HS-27A (cell line): Measurements from ENCODE around the gene POLR3A.

ENCODE experiments used
- DNase-seq: peaks from one replicate; pipeline ENCODE4 v3.0.0-alpha.2; 2012; ENCODE audit warnings: low read depth, missing footprints

Gene POLR3A

DNA sequence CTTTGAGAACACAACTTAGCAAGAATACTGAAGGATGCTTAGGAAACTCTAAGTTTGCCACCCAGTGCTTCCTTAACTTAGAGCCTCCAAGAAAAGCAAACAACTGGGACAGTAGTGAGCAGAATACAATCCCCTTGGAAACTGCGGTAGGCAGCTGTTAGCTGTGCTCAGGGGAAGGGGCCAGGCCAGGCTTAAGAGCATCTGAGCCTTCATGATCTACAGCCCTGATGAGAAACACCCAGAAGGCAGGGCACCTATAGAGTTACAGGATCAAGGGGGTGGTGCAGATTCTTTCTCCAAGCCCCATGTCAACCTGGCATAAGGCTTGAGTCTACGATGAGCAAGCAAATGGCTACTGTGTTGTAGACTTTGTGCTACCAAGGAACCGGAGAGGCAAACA lies 51.4 kb downstream of the POLR3A start:
- DNase-seq = no peak

DNA sequence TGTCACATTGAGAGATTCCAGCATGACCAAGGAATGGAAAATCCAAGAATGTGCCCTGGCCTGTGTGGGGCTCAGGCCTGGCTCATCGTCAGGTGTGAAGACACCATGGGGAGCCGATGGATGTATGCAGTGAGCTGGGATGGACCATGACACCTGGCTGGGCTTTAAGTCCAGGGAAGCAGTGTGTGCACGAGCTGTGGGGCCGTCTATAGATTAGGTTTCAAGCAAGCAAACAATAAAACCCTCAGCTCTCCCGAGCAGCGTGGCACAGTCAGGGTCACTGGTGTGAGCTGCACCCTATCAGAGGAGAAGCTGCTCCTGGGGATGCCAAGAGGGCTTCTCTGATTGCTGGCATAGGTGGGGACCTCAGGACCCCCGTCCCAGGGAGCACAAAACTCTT lies 52.3 kb downstream of the POLR3A start:
- DNase-seq = no peak

GRCh38 chr10:77975086-77975666 lies 54.1 kb downstream of the POLR3A start:
- DNase-seq = no peak

- DNase-seq = no peak
These were observed 54.8 kb downstream of the POLR3A start for GRCh38 chr10:77974396-77975074.

- DNase-seq = no peak
These were observed 56.0 kb downstream of the POLR3A start for GRCh38 chr10:77973276-77973675.

- DNase-seq = no peak
These were observed 57.2 kb downstream of the POLR3A start for GRCh38 chr10:77972148-77972547.

GRCh38 chr10:77971804-77972144 lies 57.5 kb downstream of the POLR3A start:
- no peak for DNase-seq

- no peak for DNase-seq
These were observed 58.2 kb downstream of the POLR3A start for GRCh38 chr10:77970869-77971803.

DNA sequence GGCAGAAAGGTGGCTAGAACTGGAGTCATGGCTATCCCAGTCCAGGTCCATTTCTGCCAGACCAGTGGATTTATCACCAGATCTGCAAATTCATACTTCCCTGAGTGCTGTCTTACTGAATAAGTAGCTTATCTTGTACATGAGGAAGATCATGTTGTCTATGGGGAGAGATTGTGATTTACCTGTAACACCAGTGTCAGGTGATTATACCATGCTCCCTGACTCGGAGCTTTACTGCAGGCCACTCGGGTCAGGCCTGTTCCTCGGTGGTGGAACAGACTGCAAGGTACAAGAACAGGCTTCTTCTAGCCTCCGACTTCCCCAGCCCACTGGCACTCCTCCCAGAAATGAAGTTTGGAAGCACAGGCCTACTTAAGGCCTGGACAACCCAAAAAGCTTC lies 60.2 kb downstream of the POLR3A start:
- no peak for DNase-seq

DNA sequence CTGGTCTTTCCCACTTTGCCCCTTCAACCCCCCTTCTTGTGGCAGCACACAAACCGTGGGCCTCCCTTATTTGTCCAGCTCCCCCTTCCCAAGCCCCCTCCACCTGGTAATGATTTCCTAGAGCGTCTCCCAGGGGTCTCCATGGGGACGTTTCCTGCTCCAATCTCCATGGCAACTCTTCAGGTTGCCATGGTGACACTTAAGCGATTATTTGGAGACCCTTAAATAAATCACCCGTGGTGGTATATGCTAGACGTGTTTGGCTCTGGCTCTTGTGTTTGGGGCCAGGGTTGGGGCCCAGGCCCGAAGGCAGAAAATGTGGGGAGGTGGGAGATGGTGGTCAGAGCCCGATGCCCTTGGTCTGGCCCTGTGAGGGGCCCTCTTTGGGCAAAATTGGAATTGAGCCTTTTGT lies 61.7 kb downstream of the POLR3A start:
- DNase-seq = no peak

DNA sequence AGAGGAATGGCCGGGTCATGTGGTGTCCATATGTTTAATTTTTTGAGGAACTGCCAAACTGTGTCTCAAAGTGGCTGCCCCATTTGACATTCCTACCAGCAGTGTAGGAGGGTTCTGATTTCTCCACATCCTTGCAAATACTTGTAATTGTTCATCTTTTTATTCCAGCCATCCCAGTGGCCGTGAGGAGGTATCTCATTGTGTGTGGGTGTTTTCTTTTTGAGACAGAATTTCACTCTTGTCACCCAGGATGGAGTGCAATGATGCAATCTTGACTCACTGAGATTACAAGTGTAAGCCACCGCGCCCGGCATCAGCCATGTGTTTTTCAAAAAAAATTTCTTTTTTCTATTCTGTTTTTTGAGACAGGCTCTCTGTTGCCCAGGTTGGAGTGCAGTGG lies 64.0 kb downstream of the POLR3A start:
- DNase-seq = no peak

DNA sequence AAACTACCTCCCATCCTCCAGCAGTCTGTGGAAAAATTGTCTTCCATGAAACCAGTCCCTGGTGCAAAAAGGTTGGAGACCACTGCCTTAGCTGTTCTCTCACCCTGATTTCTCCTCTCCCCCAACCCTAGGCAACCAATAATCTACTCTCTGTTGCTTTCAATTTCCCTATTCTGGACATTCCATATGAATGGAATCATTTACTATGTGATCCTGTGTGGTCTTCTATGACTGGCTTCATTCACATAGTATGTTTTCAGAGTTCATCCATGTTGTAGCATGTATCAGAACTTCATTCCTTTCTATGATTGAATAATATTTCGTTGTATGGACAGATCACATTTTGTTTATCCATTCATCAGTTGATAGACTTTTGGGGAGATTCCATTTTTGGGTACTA lies 64.5 kb downstream of the POLR3A start:
- no peak for DNase-seq

DNA sequence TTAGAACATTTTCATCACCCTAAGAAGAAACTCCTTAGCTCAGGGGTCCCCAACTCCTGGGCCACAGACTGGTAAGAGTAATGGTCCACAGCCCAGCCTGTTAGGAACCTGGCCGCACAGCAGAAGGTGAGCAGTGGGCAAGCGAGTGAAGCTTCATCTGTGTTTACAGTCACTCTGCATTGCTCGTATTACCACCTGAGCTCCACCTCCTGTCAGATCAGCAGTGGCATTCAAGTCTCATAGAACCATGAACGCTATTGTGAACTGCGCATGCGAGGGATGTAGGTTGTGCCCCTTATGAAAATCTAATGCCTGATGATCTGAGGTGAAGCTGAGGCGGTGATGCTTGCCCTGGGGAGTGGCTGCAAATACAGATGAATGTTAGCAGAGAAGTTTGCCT lies 65.4 kb downstream of the POLR3A start:
- no peak for DNase-seq

- DNase-seq = no peak
These were observed 66.8 kb downstream of the POLR3A start for GRCh38 chr10:77962350-77963146.

DNA sequence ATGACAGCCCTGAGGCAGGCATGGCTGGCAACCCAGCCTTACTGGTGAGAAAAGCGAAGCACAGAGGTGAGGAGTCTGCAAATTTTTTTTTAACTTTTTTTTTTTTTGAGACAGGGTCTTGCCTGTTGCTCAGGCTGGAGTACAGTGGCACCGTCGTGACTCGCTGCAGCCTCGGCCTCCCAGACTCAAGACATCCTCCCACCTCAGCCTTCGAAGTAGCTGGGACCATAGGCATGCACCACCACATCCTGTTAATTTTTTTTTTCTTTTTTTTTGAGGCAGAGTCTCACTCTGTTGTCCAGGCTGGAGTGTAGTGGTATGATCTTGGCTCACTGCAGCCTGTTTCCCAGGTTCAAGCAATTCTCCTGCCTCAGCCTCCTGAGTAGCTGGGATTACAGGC lies 67.6 kb downstream of the POLR3A start:
- DNase-seq = no peak

DNA sequence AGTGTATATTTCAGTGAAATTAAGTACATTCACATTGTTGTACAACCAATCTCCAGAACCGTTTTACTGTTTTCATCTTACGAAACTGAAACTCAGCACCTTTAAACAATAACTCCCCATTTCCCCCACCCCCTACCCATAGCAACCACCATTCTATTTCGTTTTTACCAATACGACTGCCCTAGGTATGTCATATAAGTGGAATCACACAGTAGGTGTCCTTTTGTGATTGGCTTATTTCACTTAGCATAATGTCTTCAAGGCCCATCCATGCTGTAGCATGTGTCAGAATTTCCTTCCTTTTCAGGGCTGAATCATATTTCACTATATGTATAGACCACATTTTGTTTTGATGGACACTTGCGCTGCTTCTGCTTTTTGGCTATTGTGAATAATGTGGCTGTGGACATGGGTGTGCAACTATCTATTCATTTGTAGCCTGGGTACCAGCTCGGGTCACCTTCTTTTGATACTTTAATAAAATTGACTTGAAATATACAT lies 68.4 kb downstream of the POLR3A start:
- DNase-seq = no peak

GRCh38 chr10:77959887-77960455 lies 69.3 kb downstream of the POLR3A start:
- DNase-seq = no peak

DNA sequence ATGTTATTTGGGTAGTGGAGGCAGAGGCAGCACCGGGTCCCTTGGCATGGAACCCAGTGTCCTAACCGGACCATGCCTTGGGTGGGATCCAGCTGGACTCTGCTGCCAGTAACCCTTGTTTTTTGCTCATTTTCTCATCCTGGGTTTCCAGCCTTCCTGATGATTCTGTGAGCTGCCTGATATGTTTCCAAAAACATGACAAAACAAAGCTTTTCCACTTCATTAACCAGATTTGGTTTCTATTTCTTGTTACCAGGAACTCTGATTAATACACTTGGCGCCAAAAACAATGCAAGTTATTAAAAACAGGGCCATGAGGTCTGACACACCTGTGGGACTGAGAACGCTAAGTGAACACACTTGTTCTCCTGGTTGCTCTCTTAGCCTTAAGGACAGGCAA lies 69.9 kb downstream of the POLR3A start:
- no peak for DNase-seq

- DNase-seq = no peak
These were observed 74.2 kb downstream of the POLR3A start for GRCh38 chr10:77955136-77955535.

GRCh38 chr10:77949167-77949566 lies 80.1 kb downstream of the POLR3A start:
- DNase-seq = no peak

GRCh38 chr10:77946084-77946483 lies 83.2 kb downstream of the POLR3A start:
- no peak for DNase-seq

- no peak for DNase-seq
These were observed 84.8 kb downstream of the POLR3A start for GRCh38 chr10:77944519-77944918.
